Measurements from ENCODE around the gene PLEKHD1.

Gene PLEKHD1

DNA sequence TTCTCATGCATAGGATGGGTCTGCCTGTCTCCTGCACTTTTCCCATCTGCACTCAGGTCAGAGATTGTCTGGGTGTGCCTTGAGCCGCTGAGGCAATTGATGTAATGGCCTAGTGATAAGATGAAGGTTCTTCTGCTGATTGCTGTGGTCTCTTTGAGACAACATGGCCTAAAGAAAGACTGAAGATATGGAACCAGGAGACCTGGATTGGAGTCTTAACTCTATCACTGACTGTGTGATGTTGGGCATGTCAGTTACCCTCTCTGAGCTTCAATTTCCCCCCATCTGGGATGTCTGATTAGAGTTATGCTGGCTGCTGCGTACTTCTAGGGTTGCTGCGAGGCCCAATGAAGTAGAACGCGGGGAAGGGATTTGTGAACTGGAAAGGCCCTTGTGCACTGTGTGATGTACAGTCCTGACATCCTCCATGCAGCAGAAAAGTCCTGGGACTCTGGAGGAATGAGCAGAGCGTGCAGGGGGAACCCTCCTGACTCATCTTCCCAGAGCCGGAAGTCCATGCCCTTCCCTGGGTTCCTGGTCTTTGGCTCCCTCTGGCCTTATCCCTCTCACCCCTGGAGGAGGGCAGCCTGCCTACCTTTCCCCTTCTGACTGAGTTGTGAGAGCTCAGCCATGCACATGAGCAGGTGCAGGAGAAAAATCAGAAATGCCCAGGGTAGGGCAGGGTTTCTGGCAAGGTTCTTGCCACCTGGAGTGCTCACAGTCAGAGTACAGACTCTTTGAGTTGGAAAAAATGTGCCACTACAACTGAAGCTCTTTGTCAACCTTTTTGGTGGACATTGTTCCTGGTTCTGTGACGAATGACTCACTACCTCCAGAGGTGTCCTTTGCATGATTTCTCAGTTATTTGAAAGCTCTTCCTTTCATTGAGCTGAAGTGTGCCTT, 21.1 kb downstream of the PLEKHD1 start:
- Histone ChIP-seq H3K27ac (ENCODE audit: insufficient read depth in 1 of 2, low read depth in 1 of 2, low read length in 2 of 2, poor library complexity in 1 of 2, severe bottlenecking in 2 of 2) (no peak overlapping the region), H3K4me1 (ENCODE audit: control extremely low read depth in 1 of 4, control insufficient read depth in 4 of 4, insufficient read depth in 4 of 4, low read length in 3 of 4) (no peaks in the 10 kb centered on the region), H3K9me3 (ENCODE audit: control extremely low read depth in 1 of 5, control insufficient read depth in 4 of 5, insufficient read depth in 2 of 5, low read depth in 1 of 5, low read length in 4 of 5) (no peaks in the 10 kb centered on the region), H3K27me3 (replicated peaks in 2 of 5; ENCODE audit: control insufficient read depth in 4 of 5, insufficient read depth in 5 of 5, low read length in 4 of 5) (peaks cover 0 to 8% (median 2%) of the 10 kb centered on the region in 5 experiments), H3K4me3 (ENCODE audit: control insufficient read depth in 1 of 7, extremely low read depth in 1 of 7, insufficient read depth in 4 of 7, low read depth in 2 of 7, low read length in 6 of 7) (no peak overlapping the region), H3K36me3 (ENCODE audit: control insufficient read depth in 4 of 4, insufficient read depth in 4 of 4, low read length in 3 of 4) (no peaks in the 10 kb centered on the region)
- WGBS (ENCODE audit: insufficient coverage) = 90% methylated on average over 8 of the region's 8 CpGs
- ChIA-PET POLR2A (no interaction called here), CTCF (interaction anchor here (0.6 to 1.0 kb wide), 3 partner anchors 14 to 70 kb away, joined by 3 to 4 read pairs (median 3); no protein-coding TSS in a partner anchor)
- no peak for DNase-seq

DNA sequence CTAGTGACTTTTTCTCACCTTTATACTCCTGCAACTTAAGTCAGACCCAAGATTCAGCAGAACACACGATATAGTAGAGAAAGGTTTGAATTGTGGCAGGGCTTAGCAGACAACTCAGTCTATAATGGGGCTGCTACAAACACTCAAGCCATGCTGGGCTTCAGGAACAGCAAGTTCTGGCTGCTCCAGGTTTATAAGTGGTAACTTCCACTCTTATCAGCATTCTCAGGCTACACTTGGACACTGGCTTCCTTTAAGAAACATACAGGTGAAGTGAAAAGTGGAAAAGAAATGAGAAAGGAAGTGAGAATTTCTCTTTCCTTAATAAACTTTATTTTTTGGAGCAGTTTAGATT, 21.7 kb downstream of the PLEKHD1 start:
- DNase-seq = no peak
- WGBS (ENCODE audit: insufficient coverage) = 86% methylated on average over 1 of the region's 1 CpG
- CTCF ChIA-PET = interaction anchor here (0.6 to 1.0 kb wide), 3 partner anchors 14 to 69 kb away, joined by 3 to 4 read pairs (median 3); no protein-coding TSS in a partner anchor
- Histone ChIP-seq H3K27ac (ENCODE audit: insufficient read depth in 1 of 2, low read depth in 1 of 2, low read length in 2 of 2, poor library complexity in 1 of 2, severe bottlenecking in 2 of 2) (no peak overlapping the region), H3K27me3 (replicated peaks in 2 of 5; ENCODE audit: control insufficient read depth in 4 of 5, insufficient read depth in 5 of 5, low read length in 4 of 5) (peaks cover 0 to 8% (median 2%) of the 10 kb centered on the region in 5 experiments), H3K4me3 (ENCODE audit: control insufficient read depth in 1 of 7, extremely low read depth in 1 of 7, insufficient read depth in 4 of 7, low read depth in 2 of 7, low read length in 6 of 7) (no peak overlapping the region), H3K4me1 (ENCODE audit: control extremely low read depth in 1 of 4, control insufficient read depth in 4 of 4, insufficient read depth in 4 of 4, low read length in 3 of 4) (no peaks in the 10 kb centered on the region), H3K9me3 (ENCODE audit: control extremely low read depth in 1 of 5, control insufficient read depth in 4 of 5, insufficient read depth in 2 of 5, low read depth in 1 of 5, low read length in 4 of 5) (no peaks in the 10 kb centered on the region), H3K36me3 (ENCODE audit: control insufficient read depth in 4 of 4, insufficient read depth in 4 of 4, low read length in 3 of 4) (no peaks in the 10 kb centered on the region)
- POLR2A ChIA-PET = no interaction called here

DNA sequence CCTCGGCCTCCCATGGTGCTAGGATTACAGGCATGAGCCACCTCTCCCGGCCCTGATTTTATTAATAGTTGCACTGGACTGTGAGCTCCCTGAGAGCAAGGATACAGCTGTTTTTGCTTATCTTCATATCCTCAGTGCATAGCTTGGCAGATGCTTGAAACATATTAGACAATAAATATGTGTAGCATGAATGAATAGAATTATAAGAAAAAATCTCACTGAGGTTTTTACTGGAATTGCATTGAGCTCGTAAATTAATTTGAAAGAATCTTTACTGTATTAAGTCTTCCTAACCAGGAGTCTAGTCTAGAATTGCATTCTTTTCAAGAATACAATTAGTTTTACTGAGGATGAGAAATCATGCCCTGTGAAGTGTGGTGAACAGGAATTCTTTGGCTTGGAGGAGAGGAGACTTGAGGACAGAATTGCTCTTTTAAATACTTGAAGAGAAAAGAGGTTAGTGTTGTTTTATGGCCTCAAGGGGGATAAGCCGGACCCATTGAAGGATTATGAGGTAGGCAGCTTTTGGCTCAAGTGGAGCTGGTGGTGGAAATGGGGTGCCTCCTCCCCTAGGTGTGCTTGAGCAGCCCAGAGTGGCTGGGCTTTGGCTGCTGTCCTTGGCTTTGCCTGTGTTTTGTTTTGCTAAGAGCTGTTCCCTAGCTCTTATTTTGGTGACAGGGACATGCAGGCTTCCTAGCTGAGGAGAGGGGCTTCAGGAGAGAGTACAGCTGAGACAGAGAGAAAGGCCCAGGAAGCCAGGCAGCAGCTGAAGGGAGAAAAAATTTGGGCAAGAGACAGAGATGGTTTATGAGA, 34.0 kb downstream of the PLEKHD1 start:
- 79% methylated on average over 3 of the region's 4 CpGs for WGBS (ENCODE audit: insufficient coverage)
- POLR2A ChIA-PET = no interaction called here
- H3K4me3 ChIP-seq (ENCODE audit: control insufficient read depth in 1 of 7, extremely low read depth in 1 of 7, insufficient read depth in 4 of 7, low read depth in 2 of 7, low read length in 6 of 7) = no peak overlapping the region
- no peaks in the 10 kb centered on the region for H3K9me3 ChIP-seq (ENCODE audit: control extremely low read depth in 1 of 5, control insufficient read depth in 4 of 5, insufficient read depth in 2 of 5, low read depth in 1 of 5, low read length in 4 of 5)
- H3K36me3 ChIP-seq (ENCODE audit: control insufficient read depth in 4 of 4, insufficient read depth in 4 of 4, low read length in 3 of 4) = no peaks in the 10 kb centered on the region
- CTCF ChIA-PET = interaction anchor here (1.3 to 1.9 kb wide), 2 partner anchors 26 to 29 kb away, joined by 3 to 4 read pairs; no protein-coding TSS in a partner anchor
- peaks cover 0 to 10% (median 4%) of the 10 kb centered on the region in 5 experiments for H3K27me3 ChIP-seq (replicated peaks in 2 of 5; ENCODE audit: control insufficient read depth in 4 of 5, insufficient read depth in 5 of 5, low read length in 4 of 5)
- no peak for DNase-seq
- H3K4me1 ChIP-seq (ENCODE audit: control extremely low read depth in 1 of 4, control insufficient read depth in 4 of 4, insufficient read depth in 4 of 4, low read length in 3 of 4) = no peaks in the 10 kb centered on the region
- no peak overlapping the region for H3K27ac ChIP-seq (ENCODE audit: insufficient read depth in 1 of 2, low read depth in 1 of 2, low read length in 2 of 2, poor library complexity in 1 of 2, severe bottlenecking in 2 of 2)

DNA sequence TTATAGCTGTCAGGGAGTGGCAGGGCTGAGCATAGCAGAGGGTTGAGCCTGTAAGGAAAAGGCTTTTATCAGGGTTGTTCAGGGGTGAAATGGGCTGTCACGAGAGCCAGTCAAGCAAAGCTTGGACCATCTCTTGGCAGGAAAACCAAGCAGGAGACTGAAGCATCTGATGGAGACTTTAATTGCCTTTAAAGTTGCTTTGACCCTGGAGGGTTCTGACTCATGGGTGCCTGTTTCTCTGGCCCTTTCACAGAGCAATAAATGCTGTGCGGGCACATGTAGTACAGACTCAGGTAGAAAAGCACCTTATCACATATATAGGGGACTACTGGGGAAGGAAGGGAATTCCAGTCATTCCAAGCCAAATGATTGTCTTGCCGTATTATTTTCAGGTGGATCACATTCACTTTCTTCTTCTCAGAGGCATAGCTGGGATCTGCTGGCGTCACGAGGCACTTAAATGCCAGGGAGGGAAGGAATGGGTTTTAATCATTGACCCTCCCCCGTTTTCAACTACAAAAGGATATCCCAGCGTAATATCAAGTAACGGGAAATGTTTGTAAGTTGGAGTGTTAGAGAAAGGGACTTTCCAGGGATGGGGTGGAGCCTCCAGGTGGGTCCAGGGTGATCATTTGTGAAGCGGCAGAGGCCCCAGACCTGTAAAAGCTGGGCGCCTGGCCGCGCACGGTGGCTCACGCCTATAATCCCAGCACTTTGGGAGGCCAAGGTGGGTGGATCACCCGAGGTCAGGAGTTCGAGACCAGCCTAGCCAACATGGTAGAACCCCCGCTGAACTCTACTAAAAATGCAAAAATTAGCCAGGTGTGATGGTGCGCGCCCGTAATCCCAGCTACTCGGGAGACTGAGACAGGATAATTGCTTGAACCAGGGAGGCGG, 34.9 kb downstream of the PLEKHD1 start:
- Histone ChIP-seq H3K4me1 (ENCODE audit: control extremely low read depth in 1 of 4, control insufficient read depth in 4 of 4, insufficient read depth in 4 of 4, low read length in 3 of 4) (no peaks in the 10 kb centered on the region), H3K4me3 (ENCODE audit: control insufficient read depth in 1 of 7, extremely low read depth in 1 of 7, insufficient read depth in 4 of 7, low read depth in 2 of 7, low read length in 6 of 7) (no peak overlapping the region), H3K27ac (ENCODE audit: insufficient read depth in 1 of 2, low read depth in 1 of 2, low read length in 2 of 2, poor library complexity in 1 of 2, severe bottlenecking in 2 of 2) (no peak overlapping the region), H3K36me3 (ENCODE audit: control insufficient read depth in 4 of 4, insufficient read depth in 4 of 4, low read length in 3 of 4) (no peaks in the 10 kb centered on the region), H3K9me3 (ENCODE audit: control extremely low read depth in 1 of 5, control insufficient read depth in 4 of 5, insufficient read depth in 2 of 5, low read depth in 1 of 5, low read length in 4 of 5) (no peaks in the 10 kb centered on the region), H3K27me3 (replicated peaks in 2 of 5; ENCODE audit: control insufficient read depth in 4 of 5, insufficient read depth in 5 of 5, low read length in 4 of 5) (peaks cover 0 to 12% (median 4%) of the 10 kb centered on the region in 5 experiments)
- DNase-seq = no peak
- ChIA-PET POLR2A (interaction anchor here (0.6 kb wide), 1 partner anchor 63 kb away, joined by 3 read pairs; no protein-coding TSS in a partner anchor), CTCF (interaction anchor here (1.3 to 1.9 kb wide), 2 partner anchors 25 to 28 kb away, joined by 3 to 4 read pairs; no protein-coding TSS in a partner anchor)
- WGBS (ENCODE audit: insufficient coverage) = 94% methylated on average over 21 of the region's 22 CpGs

DNA sequence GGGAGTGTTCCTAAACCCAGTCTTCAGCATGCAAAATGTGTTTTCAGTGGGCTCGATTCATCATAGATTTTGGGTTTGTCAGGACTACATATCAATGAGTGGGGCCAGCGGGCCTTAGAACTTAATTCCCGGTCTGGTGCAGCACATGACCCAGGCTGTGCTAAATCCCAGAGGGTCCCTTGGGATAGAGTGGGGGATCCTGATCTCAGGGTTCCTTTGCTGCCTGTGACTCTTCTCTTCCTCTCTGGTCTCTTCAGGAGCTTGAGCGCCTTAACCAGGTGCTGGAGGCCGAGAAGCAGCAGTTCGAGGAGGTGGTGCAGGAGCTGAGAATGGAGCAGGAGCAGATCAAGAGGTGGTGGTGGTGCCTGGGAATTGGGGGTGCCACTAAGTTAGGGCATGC, 37.5 kb downstream of the PLEKHD1 start:
- CTCF ChIA-PET = no interaction called here
- H3K27me3 ChIP-seq (replicated peaks in 2 of 5; ENCODE audit: control insufficient read depth in 4 of 5, insufficient read depth in 5 of 5, low read length in 4 of 5) = peaks cover 0 to 13% (median 2%) of the 10 kb centered on the region in 5 experiments
- POLR2A ChIA-PET = no interaction called here
- H3K27ac ChIP-seq (ENCODE audit: insufficient read depth in 1 of 2, low read depth in 1 of 2, low read length in 2 of 2, poor library complexity in 1 of 2, severe bottlenecking in 2 of 2) = no peak overlapping the region
- H3K36me3 ChIP-seq (ENCODE audit: control insufficient read depth in 4 of 4, insufficient read depth in 4 of 4, low read length in 3 of 4) = no peaks in the 10 kb centered on the region
- WGBS (ENCODE audit: insufficient coverage) = 100% methylated on average over 3 of the region's 6 CpGs
- H3K4me1 ChIP-seq (ENCODE audit: control extremely low read depth in 1 of 4, control insufficient read depth in 4 of 4, insufficient read depth in 4 of 4, low read length in 3 of 4) = no peaks in the 10 kb centered on the region
- no peaks in the 10 kb centered on the region for H3K9me3 ChIP-seq (ENCODE audit: control extremely low read depth in 1 of 5, control insufficient read depth in 4 of 5, insufficient read depth in 2 of 5, low read depth in 1 of 5, low read length in 4 of 5)
- DNase-seq = no peak
- no peak overlapping the region for H3K4me3 ChIP-seq (ENCODE audit: control insufficient read depth in 1 of 7, extremely low read depth in 1 of 7, insufficient read depth in 4 of 7, low read depth in 2 of 7, low read length in 6 of 7)

DNA sequence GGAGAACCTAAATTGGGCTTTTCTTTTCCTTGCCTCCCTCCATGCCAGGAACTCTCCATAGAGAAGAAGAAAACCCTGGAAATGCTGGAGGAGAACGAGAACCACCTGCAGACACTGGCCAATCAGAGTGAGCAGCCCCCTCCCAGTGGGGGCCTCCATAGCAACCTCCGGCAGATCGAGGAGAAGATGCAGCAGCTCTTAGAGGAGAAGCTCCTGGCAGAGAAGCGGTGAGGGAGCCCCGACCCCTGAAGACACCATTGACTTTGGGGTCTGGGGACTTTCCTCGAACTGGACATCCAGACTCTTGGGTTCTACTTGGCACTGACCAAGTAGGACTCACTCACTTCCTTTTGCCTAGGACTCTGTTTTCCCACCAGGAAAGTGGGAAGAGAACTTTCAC, 41.4 kb downstream of the PLEKHD1 start:
- H3K36me3 ChIP-seq (ENCODE audit: control insufficient read depth in 4 of 4, insufficient read depth in 4 of 4, low read length in 3 of 4) = no peaks in the 10 kb centered on the region
- no peak overlapping the region for H3K27ac ChIP-seq (ENCODE audit: insufficient read depth in 1 of 2, low read depth in 1 of 2, low read length in 2 of 2, poor library complexity in 1 of 2, severe bottlenecking in 2 of 2)
- POLR2A ChIA-PET = no interaction called here
- no peaks in the 10 kb centered on the region for H3K9me3 ChIP-seq (ENCODE audit: control extremely low read depth in 1 of 5, control insufficient read depth in 4 of 5, insufficient read depth in 2 of 5, low read depth in 1 of 5, low read length in 4 of 5)
- CTCF ChIA-PET = no interaction called here
- H3K4me1 ChIP-seq (ENCODE audit: control extremely low read depth in 1 of 4, control insufficient read depth in 4 of 4, insufficient read depth in 4 of 4, low read length in 3 of 4) = no peaks in the 10 kb centered on the region
- DNase-seq = no peak
- no peak overlapping the region for H3K4me3 ChIP-seq (ENCODE audit: control insufficient read depth in 1 of 7, extremely low read depth in 1 of 7, insufficient read depth in 4 of 7, low read depth in 2 of 7, low read length in 6 of 7)
- H3K27me3 ChIP-seq (replicated peaks in 2 of 5; ENCODE audit: control insufficient read depth in 4 of 5, insufficient read depth in 5 of 5, low read length in 4 of 5) = peaks cover 0 to 14% (median 6%) of the 10 kb centered on the region in 5 experiments
- 86% methylated on average over 5 of the region's 6 CpGs for WGBS (ENCODE audit: insufficient coverage)
